ENCODE results near the gene MED8. TPM values are rescaled to one million over a fixed set of nuclear protein-coding genes. Genes with fewer than 3 reads are reported as not detected.

Gene MED8
- total and polyA plus RNA-seq, 2 of the 8 experiments (the other 6 are each of a cell fraction or from before 2014, with no cell fraction given), result 7.0 to 20.6 TPM

GRCh38 chr1:43352881-43353280 lies 36.7 kb downstream of the MED8 start (continued):
- TF ChIP-seq RNF2 (IDR thresholded peaks at IDR 0.05; ENCODE audit: borderline replicate concordance, low read depth, low read length, missing control alignments, poor library complexity, severe bottlenecking), result no peak
- no peak for TF ChIP-seq CREB1 (IDR thresholded peaks at IDR 0.05)
- no peak for TF ChIP-seq POLR2AphosphoS5 (IDR thresholded peaks at IDR 0.05; ENCODE audit: low read depth, low read length)
- TF ChIP-seq SIN3A (conservative IDR thresholded peaks at IDR 0.05 in 1 of 2, IDR thresholded peaks at IDR 0.05 in 1 of 2; ENCODE audit: low read depth in 1 of 2, low read length in 2 of 2), result no peak

Data from H1 (cell line).